GM21526 (cell line): ENCODE results near the gene CSTPP1.
"Not testable (repeated sequence)": the region's sequence is repeated elsewhere in the genome, so short reads cannot be mapped to it uniquely, and the experiment has no call there.

Source experiments
- ATAC-seq: cut with Tn5 transposase; IDR thresholded peaks from one replicate; pipeline ENCODE4 v1.9.1; 2021; ENCODE audit warnings: moderate library complexity; ENCODE audit not compliant: unreplicated experiment, low FRiP score

CSTPP1 gene

DNA sequence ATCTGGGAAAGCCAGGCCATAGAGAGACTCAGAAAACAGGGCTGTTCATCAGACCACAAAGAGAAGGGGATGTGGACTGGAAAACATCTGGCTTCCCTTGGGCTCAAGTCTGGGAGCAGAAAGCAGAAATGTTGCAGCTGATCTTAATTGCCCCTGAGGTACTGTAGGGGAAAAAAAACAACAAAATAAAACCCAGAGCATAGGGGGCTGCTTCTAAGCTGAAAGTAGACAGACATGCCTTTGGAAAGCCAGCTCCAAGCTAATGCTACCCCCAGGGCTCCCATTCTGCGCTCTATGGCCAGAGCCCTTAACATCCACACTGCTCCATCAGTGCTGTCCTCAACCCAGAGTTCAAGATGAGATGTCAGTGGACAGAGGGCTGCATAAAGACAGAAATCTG lies 251.7 kb downstream of the CSTPP1 start:
- ATAC-seq = no peak

- no peak for ATAC-seq
These were observed 252.7 kb downstream of the CSTPP1 start for GRCh38 chr11:47189100-47189834.

DNA sequence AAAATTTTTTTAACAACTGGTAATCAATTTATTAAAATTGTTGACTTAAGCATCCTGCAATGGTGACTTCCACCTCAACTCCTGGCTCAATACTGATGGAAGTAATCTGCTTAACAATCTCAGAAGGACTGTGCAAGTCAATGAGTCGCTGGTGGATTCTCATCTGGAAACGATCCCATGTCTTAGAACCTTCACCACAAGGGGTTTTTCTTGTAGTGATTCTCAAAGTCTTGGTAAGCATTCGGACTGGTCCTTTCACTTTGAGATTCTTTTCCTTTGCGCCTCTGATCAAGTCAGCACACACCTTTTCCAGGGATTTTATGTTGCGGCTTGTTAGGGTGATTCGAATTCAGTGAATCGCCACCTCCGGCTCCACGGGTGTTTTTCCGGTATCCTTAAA lies 254.6 kb downstream of the CSTPP1 start:
- ATAC-seq = not testable (repeated sequence)

DNA sequence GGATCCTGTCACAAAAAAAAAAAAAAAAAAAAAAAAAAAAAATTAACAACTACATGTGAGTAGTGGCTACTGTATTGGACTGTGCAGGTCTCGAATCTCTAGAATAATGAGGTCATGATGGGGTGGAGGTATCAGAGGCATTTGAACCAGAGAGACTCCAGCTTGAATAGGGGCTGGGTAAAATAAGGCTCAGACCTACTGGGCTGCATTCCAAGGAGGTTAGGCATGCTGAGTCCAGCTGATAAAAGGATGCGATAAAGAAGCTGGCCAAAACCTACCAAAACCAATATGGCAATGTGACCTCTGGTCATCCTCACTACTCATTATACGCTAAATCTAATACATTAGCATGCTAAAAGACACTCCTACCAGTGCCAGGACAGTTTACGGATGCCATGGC lies 255.6 kb downstream of the CSTPP1 start:
- ATAC-seq = no peak

DNA sequence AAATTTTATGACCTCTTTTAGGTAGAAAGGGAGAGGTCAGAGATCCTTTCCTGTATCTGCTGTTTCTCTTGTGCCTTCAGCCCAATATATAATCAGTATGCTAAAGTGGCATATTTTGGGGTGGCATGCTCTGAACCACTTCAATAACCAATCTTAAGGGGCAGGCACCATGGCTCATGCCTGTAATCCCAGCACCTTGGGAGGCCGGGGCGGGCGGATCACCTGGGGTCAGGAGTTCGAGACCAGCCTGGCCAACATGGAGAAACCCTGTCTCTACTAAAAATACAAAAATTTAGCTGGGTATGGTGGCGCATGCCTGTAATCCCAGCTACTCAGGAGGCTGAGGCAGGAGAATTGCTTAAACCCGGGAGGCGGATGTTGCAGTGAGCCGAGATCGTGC lies 261.6 kb downstream of the CSTPP1 start:
- ATAC-seq = not testable (repeated sequence)

DNA sequence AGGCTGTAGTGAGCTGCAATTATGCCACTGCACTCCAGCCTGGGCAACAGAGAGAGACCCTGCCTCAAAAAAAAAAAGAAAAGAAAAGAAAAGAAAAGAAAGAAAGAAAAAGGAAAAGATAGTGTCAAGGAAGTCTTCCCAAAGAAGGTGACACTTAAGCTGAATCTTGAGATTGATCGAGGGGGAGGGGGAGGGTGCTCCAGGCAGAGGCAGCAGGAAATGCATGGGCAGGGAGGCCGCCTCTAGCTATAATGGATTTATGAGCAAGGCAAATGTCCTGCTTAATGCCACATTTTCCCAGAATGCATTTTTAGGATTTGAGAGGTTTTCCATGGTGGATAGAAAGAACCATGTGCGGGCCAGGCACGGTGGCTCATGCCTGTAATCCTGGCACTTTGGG lies 264.5 kb downstream of the CSTPP1 start:
- no peak for ATAC-seq

GRCh38 chr11:47202576-47202975 lies 266.0 kb downstream of the CSTPP1 start:
- no peak for ATAC-seq

DNA sequence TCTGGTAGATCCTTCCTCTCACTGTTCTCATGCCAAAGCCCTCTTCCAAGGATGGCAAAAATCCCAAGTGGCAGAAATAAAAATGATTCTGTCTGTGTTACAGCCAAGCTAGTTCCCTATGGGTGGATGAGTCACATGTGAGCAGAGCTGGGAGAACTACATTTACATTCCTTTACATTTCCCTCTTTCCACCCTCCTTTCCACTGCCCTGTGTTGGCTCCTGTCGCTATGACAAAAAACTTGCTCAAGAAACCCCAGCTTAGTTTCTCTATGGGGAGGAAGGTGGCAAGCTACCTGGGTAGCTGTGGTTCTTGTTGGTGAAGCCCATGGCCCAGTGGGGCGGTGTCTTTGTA lies 268.1 kb downstream of the CSTPP1 start:
- ATAC-seq = no peak

DNA sequence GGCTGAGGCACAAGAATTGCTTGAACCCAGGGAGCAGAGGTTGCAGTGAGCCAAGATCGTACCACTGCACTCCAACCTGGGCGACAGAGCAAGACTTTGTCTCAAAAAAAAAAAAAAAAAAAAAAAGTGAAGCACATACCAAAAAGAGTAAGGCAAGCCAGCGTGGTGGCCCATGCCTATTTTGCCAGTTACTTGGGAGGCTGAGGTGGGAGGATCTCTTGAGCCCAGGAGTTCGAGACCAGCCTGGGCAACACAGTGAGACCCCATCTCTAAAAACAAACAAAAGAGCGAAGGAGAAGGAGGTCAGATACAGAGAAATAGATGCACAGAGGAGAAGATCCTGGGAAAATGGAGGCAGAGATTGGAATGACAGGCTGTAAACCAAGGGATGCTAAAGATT lies 270.0 kb downstream of the CSTPP1 start:
- not testable (repeated sequence) for ATAC-seq

DNA sequence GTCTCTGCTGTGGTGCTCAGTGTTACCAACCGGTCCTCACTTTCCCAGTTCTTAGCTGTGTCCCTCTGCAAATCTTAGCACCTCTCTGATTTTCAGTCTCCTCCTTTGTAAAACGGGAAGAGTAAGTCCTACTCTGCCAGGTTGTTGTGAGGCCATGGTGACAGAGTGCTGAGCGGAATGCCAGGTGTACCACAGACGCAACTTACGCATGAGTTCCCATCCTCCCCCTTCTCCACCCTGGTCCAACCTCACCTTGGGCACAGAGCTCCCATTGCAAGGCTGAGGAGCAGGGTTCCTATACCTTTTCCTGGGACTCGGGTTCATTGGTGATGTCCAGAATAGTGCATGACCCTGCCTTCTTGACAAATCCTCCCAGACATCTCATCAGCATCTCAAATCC lies 270.9 kb downstream of the CSTPP1 start:
- ATAC-seq = no peak

DNA sequence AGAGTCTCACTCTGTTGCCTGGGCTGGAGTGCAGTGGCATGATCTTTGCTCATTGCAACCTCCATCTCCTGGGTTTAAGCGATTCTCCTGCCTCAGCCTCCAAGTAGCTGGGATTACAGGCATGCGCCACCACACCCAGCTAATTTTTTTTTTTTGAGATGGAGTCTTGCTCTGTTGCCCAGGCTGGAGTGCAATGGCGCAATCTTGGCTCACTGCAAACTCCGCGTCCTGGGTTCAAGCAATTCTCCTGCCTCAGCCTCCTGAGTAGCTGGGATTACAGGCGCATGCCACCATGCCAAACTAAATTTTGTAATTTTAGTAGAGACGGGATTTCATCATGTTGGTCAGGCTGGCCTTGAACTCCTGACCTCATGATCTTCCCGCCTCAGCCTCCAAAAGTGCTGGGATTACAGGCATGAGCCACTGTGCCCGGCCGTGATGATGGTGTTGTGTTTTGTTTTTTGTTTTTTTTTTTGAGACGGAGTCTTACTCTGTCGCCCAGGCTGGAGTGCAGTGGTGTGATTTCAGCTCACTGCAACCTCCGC lies 271.5 kb downstream of the CSTPP1 start:
- ATAC-seq = not testable (repeated sequence)

DNA sequence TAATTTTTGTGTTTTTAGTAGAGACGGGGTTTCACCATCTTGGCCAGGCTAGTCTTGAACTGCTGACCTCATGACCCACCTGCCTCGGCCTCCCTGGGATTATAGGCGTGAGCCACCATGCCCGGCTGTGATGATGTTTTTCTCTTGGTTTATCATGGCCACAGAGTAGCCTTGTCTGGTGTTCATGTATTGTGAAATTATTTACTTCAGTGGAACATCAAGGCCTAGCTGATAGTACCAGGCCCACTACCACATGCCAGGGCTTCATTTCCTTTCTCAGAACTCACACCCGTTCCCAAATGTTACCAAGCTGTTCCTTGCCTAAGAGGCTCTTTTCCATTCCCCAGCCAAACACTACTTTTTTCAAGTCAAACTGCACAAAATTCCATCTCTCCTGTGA lies 272.1 kb downstream of the CSTPP1 start:
- ATAC-seq = no peak
